Stimulated activated CD8-positive, alpha-beta memory T cell treated with anti-CD3 and anti-CD28 coated beads, Interleukin-12 subunit alpha, Interleukin-12 subunit beta, amount 100 ng/mL, for 24 hours (primary cell): ENCODE results near the gene C18orf63.

Source experiments
- DNase-seq: peaks from one replicate; pipeline ENCODE4 v3.0.0-alpha.2; 2020; ENCODE audit errors: extremely low read depth

The C18orf63 gene

DNA sequence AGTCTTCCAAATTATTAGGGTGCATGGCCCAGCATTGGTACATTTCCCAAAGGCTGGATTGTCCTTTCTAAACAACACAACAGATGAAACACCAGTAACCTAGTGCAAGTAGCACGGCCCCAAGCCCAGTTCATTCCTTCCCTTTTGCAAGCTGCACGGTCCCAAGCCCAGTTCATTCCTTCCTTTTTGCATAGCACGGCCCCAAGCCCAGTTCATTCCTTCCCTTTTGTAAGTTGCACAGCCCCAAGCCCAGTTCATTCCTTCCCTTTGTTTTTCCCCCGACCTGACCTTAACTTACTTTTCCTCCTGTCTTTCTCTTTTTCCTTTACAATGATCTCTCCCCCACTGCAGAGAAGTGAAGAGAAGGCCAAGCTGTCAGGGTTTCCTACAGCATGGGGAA, 60.9 kb downstream of the C18orf63 start:
- no peak for DNase-seq

- no peak for DNase-seq
These were observed 62.1 kb downstream of the C18orf63 start for GRCh38 chr18:74377776-74378175.

DNA sequence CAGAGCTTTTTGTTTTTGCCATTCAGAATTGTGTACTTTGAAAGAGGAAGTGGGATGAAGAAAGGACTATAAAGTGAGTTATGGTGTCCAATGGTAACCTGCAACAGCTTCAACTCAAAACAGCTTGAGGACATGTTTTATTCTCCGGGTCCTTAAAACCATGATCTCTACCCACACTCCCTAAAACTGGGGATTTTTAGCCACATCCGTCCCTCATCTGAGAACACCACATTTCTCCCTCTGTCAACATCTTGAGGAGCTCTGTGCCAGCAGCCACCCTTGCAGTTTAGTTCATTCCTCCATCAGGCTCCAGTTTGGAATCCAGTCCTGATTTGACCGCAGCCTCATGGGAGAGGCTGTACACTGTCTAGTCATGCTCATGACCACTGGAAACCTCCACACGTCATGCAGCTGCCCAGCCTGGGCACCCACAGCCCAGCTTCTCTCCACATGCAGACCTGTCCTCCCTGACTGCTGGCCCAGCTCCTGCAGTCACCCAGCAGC, 62.6 kb downstream of the C18orf63 start:
- no peak for DNase-seq

GRCh38 chr18:74380916-74381315, 65.3 kb downstream of the C18orf63 start:
- DNase-seq: no peak

GRCh38 chr18:74381621-74382295, 66.1 kb downstream of the C18orf63 start:
- no peak for DNase-seq

DNA sequence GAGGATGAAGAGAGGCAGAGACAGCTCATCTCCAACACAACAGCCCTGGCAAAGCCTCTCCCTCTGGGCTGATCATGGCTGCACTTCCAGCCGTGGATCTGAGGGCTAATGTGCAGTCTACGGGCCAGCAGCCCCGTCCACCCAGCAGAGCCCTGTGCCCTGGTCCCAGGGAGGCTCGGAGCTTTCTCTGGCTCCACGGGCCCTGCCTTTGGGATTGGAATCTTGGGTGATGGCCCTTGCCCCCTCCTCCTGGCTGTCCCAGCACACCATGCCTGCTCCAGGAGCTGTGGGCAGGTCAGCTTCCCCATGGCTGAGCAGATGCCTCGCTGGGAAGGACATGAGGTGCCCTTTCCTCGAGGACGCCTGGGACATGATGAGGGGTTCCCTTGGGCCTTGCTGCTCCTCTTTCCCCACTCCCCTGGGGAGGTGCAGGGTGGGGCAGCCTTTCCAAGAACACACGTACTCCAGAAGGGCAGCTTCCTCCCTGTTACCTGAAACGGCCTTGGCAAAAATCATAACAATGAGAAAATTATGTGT, 66.9 kb downstream of the C18orf63 start:
- DNase-seq: no peak

DNA sequence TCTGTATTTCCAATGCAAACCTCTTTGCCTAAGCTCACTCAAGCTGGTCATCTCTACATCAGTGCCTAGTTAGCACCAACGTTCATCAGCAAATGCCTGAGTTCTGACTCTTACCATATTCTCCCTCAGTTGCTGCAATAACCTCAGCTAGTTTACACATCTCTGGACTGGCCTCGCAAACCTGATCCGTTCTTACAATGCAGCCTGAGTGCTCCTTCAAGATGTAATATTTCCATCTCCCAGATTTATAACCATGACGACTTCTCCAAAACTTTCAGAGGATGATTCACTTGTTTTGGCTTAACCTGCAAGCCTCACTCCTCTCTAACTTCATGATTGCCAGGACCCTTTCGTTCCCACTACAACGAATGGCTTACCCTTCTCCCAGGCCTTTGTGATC, 71.7 kb downstream of the C18orf63 start:
- no peak for DNase-seq

GRCh38 chr18:74388227-74388626, 72.6 kb downstream of the C18orf63 start:
- no peak for DNase-seq

GRCh38 chr18:74389171-74389927, 73.7 kb downstream of the C18orf63 start:
- no peak for DNase-seq

- DNase-seq: no peak
These were observed 74.4 kb downstream of the C18orf63 start for GRCh38 chr18:74389991-74390390.

- no peak for DNase-seq
These were observed 75.3 kb downstream of the C18orf63 start for GRCh38 chr18:74390900-74391299.

GRCh38 chr18:74392323-74392722, 76.7 kb downstream of the C18orf63 start:
- no peak for DNase-seq

DNA sequence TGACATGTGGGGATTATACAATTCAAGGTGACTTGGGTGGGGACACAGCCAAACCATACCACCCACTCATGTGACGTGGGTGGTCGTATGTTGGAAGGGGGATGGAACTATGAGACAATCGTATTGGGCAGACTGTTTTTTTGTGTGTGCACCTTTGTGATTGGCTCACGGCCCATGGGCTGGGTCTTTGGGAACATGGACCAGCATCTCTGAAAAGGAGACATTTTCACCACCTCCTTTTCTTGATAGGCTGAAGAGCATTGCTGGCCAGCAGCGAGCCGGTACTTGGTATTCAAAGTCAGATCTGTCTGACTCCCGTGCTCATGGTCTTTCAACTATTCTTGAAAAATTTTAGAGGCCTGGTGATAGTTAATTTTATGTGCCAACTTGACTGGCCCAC, 79.4 kb downstream of the C18orf63 start:
- no peak for DNase-seq

DNA sequence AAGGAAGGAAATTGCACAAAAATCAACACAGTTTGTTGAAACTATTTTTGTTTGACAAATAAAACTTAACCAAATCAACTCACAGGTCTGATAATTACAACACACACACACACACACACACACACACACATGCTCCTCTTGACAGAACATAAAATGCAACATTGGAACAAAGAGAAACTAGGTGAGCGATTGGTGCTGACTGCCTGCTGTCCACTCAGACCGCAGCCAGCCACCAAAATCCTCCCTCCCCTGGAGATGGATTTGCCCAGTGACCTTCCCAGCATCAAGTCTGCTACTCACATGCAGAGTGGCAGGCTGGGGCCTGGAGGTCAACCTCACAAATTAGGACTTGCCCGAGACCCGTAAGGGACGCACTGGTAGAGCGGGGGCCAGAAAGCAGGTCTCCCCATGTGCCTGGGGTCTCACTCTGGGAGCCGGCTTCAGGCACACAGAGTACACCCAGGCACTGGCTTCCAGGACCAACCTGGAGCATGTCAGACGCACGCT, 80.1 kb downstream of the C18orf63 start:
- no peak for DNase-seq

- DNase-seq: no peak
These were observed 80.8 kb downstream of the C18orf63 start for GRCh38 chr18:74396171-74397169.

GRCh38 chr18:74397572-74397971, 81.9 kb downstream of the C18orf63 start:
- no peak for DNase-seq

DNA sequence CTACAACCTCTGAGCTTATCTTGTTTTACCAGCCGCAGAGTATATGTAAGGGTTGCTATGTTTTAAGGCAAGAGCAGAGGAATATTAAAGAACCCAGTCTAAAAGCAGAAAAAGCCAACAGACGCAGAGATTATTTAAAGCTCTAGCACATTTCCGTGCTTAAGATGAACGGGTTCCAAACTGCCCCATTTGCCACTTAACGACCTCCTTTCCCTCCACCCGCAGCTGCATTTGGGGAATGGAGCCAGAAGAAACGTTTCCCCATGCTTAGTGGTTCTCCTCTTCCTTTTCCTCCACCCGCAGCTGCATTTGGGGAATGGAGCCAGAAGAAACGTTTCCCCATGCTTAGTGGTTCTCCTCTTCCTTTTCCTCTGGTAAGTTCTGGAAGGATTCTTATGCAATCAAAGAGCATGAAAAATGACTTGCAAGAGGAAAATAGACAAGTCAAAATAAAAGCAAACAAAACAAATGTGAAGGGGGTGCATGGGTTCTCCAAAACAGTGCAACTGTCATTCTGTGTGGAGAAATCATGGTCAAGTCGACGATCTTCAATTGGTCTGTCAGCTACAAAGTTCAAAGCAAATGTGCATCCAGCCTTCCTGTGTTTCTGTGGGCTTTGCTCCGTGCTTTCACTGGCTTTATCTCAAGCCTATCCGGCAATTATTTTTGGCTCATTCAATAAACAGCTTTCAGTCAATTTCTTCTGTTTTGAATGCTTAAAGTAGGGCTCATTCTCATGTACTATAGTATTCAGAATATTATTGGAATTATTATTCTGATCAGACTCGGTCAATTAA, 83.7 kb downstream of the C18orf63 start:
- no peak for DNase-seq

DNA sequence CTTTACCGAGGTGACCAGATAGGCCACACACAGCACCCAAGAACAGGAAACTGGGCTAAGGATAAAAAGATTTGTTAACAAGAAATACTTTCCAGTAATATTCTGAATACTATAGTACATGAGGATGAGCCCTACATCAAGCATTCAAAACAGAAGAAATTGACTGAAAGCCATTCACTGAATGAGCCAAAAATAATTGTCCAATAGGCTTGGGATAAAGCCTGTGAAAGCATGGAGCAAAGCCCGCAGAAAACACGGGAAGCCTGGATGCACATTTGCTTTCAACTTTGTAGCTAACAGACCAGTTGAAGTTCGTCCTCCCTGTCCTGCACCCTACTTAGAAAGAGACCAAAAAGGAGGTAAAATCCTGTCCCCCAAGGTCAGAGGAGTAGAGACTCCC, 85.2 kb downstream of the C18orf63 start:
- no peak for DNase-seq

DNA sequence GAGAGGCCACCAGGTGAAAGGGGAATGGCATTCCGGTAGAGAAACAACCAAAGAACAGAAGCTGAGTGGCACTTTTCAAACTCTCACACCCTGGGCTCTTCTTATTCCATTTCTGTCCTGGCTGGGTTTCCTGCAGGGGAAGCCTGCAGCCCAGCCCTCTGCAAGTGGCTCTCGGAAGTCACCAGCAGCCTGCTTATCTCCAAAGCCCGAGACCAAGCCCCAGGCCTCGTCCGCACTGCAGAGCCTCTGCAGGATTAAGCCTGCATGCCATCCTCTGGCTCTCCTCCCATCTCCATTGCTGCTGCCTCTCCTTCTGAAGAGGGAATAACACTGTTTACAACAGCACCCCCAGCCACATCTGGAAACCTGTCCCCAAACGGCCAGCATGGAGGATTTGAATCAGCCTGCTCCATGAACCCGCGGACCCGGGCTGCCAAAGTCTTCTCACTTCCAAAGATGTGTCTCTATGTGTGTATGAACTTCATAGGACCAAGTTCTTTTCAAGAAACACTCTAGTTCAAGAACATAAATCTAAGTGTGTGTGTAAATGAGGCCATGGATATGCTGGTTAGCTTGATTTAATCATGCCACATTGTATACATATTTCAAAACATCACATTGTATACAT, 87.3 kb downstream of the C18orf63 start:
- no peak for DNase-seq

GRCh38 chr18:74407888-74408287, 92.2 kb downstream of the C18orf63 start:
- DNase-seq: no peak
